ENCODE data around the gene XXYLT1.
"Not testable (repeated sequence)": the region's sequence is repeated elsewhere in the genome, so short reads cannot be mapped to it uniquely, and the experiment has no call there.

Gene XXYLT1

DNA sequence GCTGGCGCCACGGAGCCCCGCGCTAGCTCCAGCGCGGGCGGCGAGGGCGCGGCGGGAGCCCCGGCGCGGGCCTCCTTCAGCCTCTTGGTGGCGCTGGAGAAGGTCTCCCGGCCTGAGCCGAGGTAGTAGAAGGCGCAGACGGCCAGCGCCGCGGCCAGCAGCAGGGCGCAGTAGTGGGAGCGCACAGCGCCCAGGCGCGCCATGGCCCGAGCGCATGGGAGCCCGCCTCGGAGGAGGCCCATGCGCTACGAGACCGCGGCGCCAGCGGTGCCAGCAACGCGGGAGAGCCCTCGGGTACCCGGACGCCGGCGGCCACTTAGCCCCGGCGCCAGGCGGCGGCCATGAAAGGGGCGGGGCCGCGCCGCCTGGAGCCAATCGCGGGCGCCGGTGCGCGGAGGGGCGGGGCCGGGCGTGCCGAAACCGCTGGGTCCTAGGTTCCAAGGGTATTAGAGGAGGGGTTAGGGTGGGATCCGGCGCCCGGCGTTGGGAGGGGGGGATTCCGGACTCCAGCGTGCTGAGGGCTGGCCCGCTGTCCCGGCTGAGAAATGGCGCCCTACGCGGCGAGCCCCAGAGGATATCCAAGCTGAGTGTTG lies at the start of gene XXYLT1:
Gene XXYLT1, minus strand, starts transcription at position 343 of the 593 bp plus-strand sequence. Its CDS starts 101 bp downstream, at position 242.
- H3K9ac ChIP-seq (ENCODE audit: low read depth, low read length): peak within 1 kb of the TSS; percentile 91
- peaks cover 6% of the 10 kb centered on the region for H3K4me1 ChIP-seq (ENCODE audit: control insufficient read depth, insufficient read depth, low read length)
- no peaks in the 10 kb centered on the region for H3K9me3 ChIP-seq (ENCODE audit: control insufficient read depth, insufficient read depth, low read length)
- no peaks in the 10 kb centered on the region for H3K27me3 ChIP-seq (ENCODE audit: control insufficient read depth, insufficient read depth, low read length)
- no peaks in the 10 kb centered on the region for H3K36me3 ChIP-seq (ENCODE audit: control insufficient read depth, insufficient read depth, low read length)
- H3K4me3 ChIP-seq (ENCODE audit: low read depth, low read length): peak within 1 kb of the TSS; percentile 90

DNA sequence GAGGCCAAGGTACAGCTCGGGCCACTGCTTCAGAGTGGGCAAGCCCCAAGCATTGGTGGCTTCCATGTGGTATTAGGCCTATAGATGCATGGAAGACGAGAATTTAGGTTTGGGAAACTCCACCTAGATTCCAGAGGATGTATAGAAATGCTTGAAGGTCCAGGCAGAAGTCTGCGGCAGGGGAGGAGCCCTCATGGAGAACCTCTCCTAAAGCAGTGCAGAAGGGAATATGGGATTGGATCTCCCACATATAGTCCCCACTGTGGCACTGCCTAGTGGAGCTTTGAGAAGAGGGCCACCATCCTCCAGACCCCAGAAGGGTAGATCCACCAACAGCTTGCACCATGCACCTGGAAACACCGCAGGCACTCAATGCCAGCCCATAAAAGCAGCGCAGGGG lies 48.1 kb upstream of the XXYLT1 start:
- peaks cover 5% of the 10 kb centered on the region for H3K36me3 ChIP-seq (ENCODE audit: control insufficient read depth, insufficient read depth, low read length)
- no peaks in the 10 kb centered on the region for H3K27me3 ChIP-seq (ENCODE audit: control insufficient read depth, insufficient read depth, low read length)
- H3K4me1 ChIP-seq (ENCODE audit: control insufficient read depth, insufficient read depth, low read length): no peaks in the 10 kb centered on the region
- peaks cover 11% of the 10 kb centered on the region for H3K9me3 ChIP-seq (ENCODE audit: control insufficient read depth, insufficient read depth, low read length)
- no peak overlapping the region for H3K9ac ChIP-seq (ENCODE audit: low read depth, low read length)
- H3K4me3 ChIP-seq (ENCODE audit: low read depth, low read length): no peak overlapping the region

DNA sequence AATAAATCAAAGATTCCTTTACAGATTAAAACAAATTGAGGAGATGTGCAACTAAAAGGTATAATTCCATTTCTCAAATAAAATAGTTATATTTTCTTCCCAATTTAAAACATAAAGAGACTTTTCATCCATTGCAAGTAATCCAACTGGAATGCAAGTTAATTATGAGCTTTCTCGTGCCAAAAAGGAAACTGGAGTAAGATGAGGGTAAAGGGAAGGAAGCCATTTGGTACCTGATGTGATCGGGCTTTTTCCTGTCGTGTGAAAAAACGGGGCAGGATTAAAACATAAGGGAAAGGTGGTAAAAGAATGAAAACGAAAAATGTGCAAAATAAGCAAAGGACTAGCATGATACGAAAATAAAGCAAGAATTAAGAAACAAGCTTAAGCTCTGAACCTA lies 41.8 kb upstream of the XXYLT1 start:
- no peaks in the 10 kb centered on the region for H3K4me1 ChIP-seq (ENCODE audit: control insufficient read depth, insufficient read depth, low read length)
- no peaks in the 10 kb centered on the region for H3K27me3 ChIP-seq (ENCODE audit: control insufficient read depth, insufficient read depth, low read length)
- H3K9ac ChIP-seq (ENCODE audit: low read depth, low read length): no peak overlapping the region
- no peak overlapping the region for H3K4me3 ChIP-seq (ENCODE audit: low read depth, low read length)
- no peaks in the 10 kb centered on the region for H3K36me3 ChIP-seq (ENCODE audit: control insufficient read depth, insufficient read depth, low read length)
- no peaks in the 10 kb centered on the region for H3K9me3 ChIP-seq (ENCODE audit: control insufficient read depth, insufficient read depth, low read length)

DNA sequence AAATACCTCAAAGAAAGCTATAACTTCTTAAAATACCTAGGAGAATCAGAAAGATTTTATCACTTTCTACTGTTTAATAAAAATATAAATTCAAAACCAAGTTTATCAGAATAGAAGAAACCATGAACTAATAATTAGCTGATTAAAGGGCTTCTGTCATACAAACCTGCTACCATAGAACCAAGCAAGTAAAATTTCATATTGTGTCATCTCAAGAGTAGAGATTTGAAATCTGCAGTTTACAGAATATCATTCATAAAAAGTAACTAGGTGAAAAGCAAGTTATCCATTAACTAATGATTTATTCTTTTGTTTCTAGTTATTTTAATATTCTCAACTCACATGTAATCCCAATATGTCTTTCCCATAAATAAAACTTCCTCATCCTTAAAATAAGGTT lies 36.8 kb upstream of the XXYLT1 start:
- no peaks in the 10 kb centered on the region for H3K4me1 ChIP-seq (ENCODE audit: control insufficient read depth, insufficient read depth, low read length)
- H3K9me3 ChIP-seq (ENCODE audit: control insufficient read depth, insufficient read depth, low read length): no peaks in the 10 kb centered on the region
- H3K9ac ChIP-seq (ENCODE audit: low read depth, low read length): no peak overlapping the region
- H3K36me3 ChIP-seq (ENCODE audit: control insufficient read depth, insufficient read depth, low read length): no peaks in the 10 kb centered on the region
- no peak overlapping the region for H3K4me3 ChIP-seq (ENCODE audit: low read depth, low read length)
- H3K27me3 ChIP-seq (ENCODE audit: control insufficient read depth, insufficient read depth, low read length): no peaks in the 10 kb centered on the region

- H3K27me3 ChIP-seq (ENCODE audit: control insufficient read depth, insufficient read depth, low read length): no peaks in the 10 kb centered on the region
- no peak overlapping the region for H3K9ac ChIP-seq (ENCODE audit: low read depth, low read length)
- H3K36me3 ChIP-seq (ENCODE audit: control insufficient read depth, insufficient read depth, low read length): no peaks in the 10 kb centered on the region
- H3K4me3 ChIP-seq (ENCODE audit: low read depth, low read length): no peak overlapping the region
- no peaks in the 10 kb centered on the region for H3K4me1 ChIP-seq (ENCODE audit: control insufficient read depth, insufficient read depth, low read length)
- H3K9me3 ChIP-seq (ENCODE audit: control insufficient read depth, insufficient read depth, low read length): no peaks in the 10 kb centered on the region
Measured at GRCh38 chr3:195306369-195306768, 35.4 kb upstream of the XXYLT1 start.

DNA sequence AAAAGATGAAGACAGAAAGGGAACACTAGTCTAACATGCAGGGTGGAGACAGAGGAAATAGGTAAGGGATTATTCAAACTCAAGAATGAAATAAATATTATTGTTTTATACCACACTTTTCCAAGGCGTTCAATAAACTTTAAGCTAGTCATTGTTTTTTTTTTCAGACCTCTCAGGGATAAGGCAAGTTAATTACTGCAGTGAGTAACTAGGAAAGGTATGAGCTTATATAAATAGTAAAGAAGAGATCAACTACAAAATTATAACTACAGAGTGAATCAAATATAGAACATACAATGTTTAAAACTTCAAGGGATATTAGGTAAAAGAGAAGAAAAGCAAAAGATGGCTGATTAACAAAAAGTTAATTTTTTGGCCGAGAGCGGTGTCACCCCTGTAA lies 31.5 kb upstream of the XXYLT1 start:
- no peak overlapping the region for H3K9ac ChIP-seq (ENCODE audit: low read depth, low read length)

DNA sequence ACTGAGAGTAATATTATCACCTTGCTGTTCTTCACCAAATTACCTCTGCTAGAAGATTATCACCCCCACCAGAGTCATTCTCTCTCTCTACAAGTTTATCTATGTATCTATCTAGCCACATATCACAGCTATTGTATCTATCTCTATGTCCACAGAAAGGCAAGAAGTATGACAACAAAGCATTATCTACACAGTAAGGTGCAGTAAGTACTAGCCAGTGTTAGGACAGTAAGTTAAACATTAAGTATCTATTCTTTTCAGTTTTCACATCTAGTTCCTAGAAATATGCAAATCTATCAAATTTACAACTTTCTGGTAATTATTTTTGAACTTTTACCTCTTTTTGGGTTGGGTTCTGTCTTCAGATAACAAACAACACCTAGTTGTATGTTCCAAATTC lies 26.5 kb upstream of the XXYLT1 start:
- no peaks in the 10 kb centered on the region for H3K27me3 ChIP-seq (ENCODE audit: control insufficient read depth, insufficient read depth, low read length)
- no peaks in the 10 kb centered on the region for H3K4me1 ChIP-seq (ENCODE audit: control insufficient read depth, insufficient read depth, low read length)
- H3K9me3 ChIP-seq (ENCODE audit: control insufficient read depth, insufficient read depth, low read length): no peaks in the 10 kb centered on the region
- no peak overlapping the region for H3K9ac ChIP-seq (ENCODE audit: low read depth, low read length)
- H3K4me3 ChIP-seq (ENCODE audit: low read depth, low read length): no peak overlapping the region
- no peaks in the 10 kb centered on the region for H3K36me3 ChIP-seq (ENCODE audit: control insufficient read depth, insufficient read depth, low read length)

More for the DNA sequence above, 31.5 kb upstream of the XXYLT1 start:
- H3K4me1 ChIP-seq (ENCODE audit: control insufficient read depth, insufficient read depth, low read length): no peaks in the 10 kb centered on the region
- no peaks in the 10 kb centered on the region for H3K9me3 ChIP-seq (ENCODE audit: control insufficient read depth, insufficient read depth, low read length)
- no peaks in the 10 kb centered on the region for H3K27me3 ChIP-seq (ENCODE audit: control insufficient read depth, insufficient read depth, low read length)
- H3K36me3 ChIP-seq (ENCODE audit: control insufficient read depth, insufficient read depth, low read length): no peaks in the 10 kb centered on the region
- no peak overlapping the region for H3K4me3 ChIP-seq (ENCODE audit: low read depth, low read length)

GRCh38 chr3:195296662-195297061 lies 25.7 kb upstream of the XXYLT1 start:
- no peak overlapping the region for H3K9ac ChIP-seq (ENCODE audit: low read depth, low read length)
- H3K36me3 ChIP-seq (ENCODE audit: control insufficient read depth, insufficient read depth, low read length): no peaks in the 10 kb centered on the region
- no peaks in the 10 kb centered on the region for H3K9me3 ChIP-seq (ENCODE audit: control insufficient read depth, insufficient read depth, low read length)
- H3K4me3 ChIP-seq (ENCODE audit: low read depth, low read length): no peak overlapping the region
- H3K4me1 ChIP-seq (ENCODE audit: control insufficient read depth, insufficient read depth, low read length): no peaks in the 10 kb centered on the region
- H3K27me3 ChIP-seq (ENCODE audit: control insufficient read depth, insufficient read depth, low read length): no peaks in the 10 kb centered on the region

DNA sequence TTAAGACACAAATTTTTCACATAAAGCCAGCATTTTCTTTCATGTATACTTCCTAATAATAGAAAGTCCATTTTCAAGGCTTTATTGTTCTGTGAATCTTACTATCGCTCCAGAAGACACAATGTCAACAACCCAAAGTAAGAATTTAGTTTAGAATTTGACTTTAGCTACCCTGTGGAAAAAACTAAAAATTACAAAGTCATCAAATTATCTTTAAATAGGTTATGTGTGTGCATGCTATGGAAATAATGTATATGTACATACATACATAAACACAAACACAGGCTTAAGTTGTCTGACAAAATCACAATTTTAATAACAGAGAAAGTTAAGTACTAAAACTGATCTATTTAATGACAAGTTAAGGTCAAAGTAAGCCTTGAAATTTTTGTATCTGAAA lies 20.2 kb upstream of the XXYLT1 start:
- H3K9me3 ChIP-seq (ENCODE audit: control insufficient read depth, insufficient read depth, low read length): no peaks in the 10 kb centered on the region
- no peak overlapping the region for H3K4me3 ChIP-seq (ENCODE audit: low read depth, low read length)
- no peak overlapping the region for H3K9ac ChIP-seq (ENCODE audit: low read depth, low read length)
- H3K36me3 ChIP-seq (ENCODE audit: control insufficient read depth, insufficient read depth, low read length): no peaks in the 10 kb centered on the region
- no peaks in the 10 kb centered on the region for H3K27me3 ChIP-seq (ENCODE audit: control insufficient read depth, insufficient read depth, low read length)
- H3K4me1 ChIP-seq (ENCODE audit: control insufficient read depth, insufficient read depth, low read length): no peaks in the 10 kb centered on the region

- not testable (repeated sequence) for H3K27me3 ChIP-seq (ENCODE audit: control insufficient read depth, insufficient read depth, low read length); H3K9ac ChIP-seq (ENCODE audit: low read depth, low read length); H3K9me3 ChIP-seq (ENCODE audit: control insufficient read depth, insufficient read depth, low read length); H3K4me1 ChIP-seq (ENCODE audit: control insufficient read depth, insufficient read depth, low read length); H3K4me3 ChIP-seq (ENCODE audit: low read depth, low read length); H3K36me3 ChIP-seq (ENCODE audit: control insufficient read depth, insufficient read depth, low read length)
Measured at GRCh38 chr3:195290643-195291042, 19.7 kb upstream of the XXYLT1 start.

GRCh38 chr3:195286115-195286872 lies 15.3 kb upstream of the XXYLT1 start:
- H3K36me3 ChIP-seq (ENCODE audit: control insufficient read depth, insufficient read depth, low read length): no peaks in the 10 kb centered on the region

GRCh38 chr3:195285372-195285771 lies 14.4 kb upstream of the XXYLT1 start:
- Histone ChIP-seq H3K27me3 (ENCODE audit: control insufficient read depth, insufficient read depth, low read length) (no peaks in the 10 kb centered on the region), H3K36me3 (ENCODE audit: control insufficient read depth, insufficient read depth, low read length) (no peaks in the 10 kb centered on the region), H3K4me1 (ENCODE audit: control insufficient read depth, insufficient read depth, low read length) (no peaks in the 10 kb centered on the region), H3K4me3 (ENCODE audit: low read depth, low read length) (no peak overlapping the region), H3K9me3 (ENCODE audit: control insufficient read depth, insufficient read depth, low read length) (no peaks in the 10 kb centered on the region), H3K9ac (ENCODE audit: low read depth, low read length) (no peak overlapping the region)

More at GRCh38 chr3:195286115-195286872, 15.3 kb upstream of the XXYLT1 start:
- no peaks in the 10 kb centered on the region for H3K4me1 ChIP-seq (ENCODE audit: control insufficient read depth, insufficient read depth, low read length)
- no peaks in the 10 kb centered on the region for H3K27me3 ChIP-seq (ENCODE audit: control insufficient read depth, insufficient read depth, low read length)
- H3K9me3 ChIP-seq (ENCODE audit: control insufficient read depth, insufficient read depth, low read length): no peaks in the 10 kb centered on the region
- no peak overlapping the region for H3K4me3 ChIP-seq (ENCODE audit: low read depth, low read length)
- no peak overlapping the region for H3K9ac ChIP-seq (ENCODE audit: low read depth, low read length)

Measured in iPS-15b (cell line).